HepG2 (cell line): ENCODE data around the gene ATP8B2. TPM values are rescaled to one million over a fixed set of nuclear protein-coding genes. Genes with fewer than 3 reads are reported as not detected.
A peak's percentile ranks its signal among the peaks of the same experiment; 100 is the strongest.

Experiments used
- ATAC-seq: fragments of 200-7000 bp; cut with Tn5 transposase; 3 replicates; pipeline ENCODE4 v1.9.1; 2020; ENCODE audit warnings: mild to moderate bottlenecking, moderate library complexity
- BruUV-seq: library from RNA; stranded (reverse); fragments of 400-500 nt; replicated peaks from 2 replicates; lab custom pipeline; 2021; lab: Mats Ljungman, UMichigan
- CTCF ChIA-PET: fragments of 300-600 bp; formaldehyde crosslinking; extraction: SDS; loops from one replicate; lab custom pipeline; 2021; ENCODE audit warnings: low total read pairs, inconsistent platforms, low intra/inter-chr PET ratio; lab: Yijun Ruan, JAX
- POLR2A ChIA-PET: fragments of 350-600 bp; sonication (Branson Sonifier 250); formaldehyde crosslinking; loops from one replicate; lab custom pipeline; 2020; ENCODE audit warnings: antibody characterized with exemption, inconsistent platforms; lab: Yijun Ruan, JAX
- DNase-seq: peaks from one replicate; pipeline ENCODE4 v3.0.0-alpha.2; 2015; ENCODE audit warnings: low spot score
- FAIRE-seq: peaks from 3 replicates; lab custom pipeline; 2011; peaks lifted over from hg19 to GRCh38; lab: Jason Lieb, UNC
- H2AFZ ChIP-seq: one replicate; pipeline ENCODE4 v1.6.1; 2011; ENCODE audit warnings: low read length, inconsistent platforms
- H3K27ac ChIP-seq: fragments of 300-600 bp; 3 replicates; pipeline ENCODE4 v1.8.0; 2011; ENCODE audit warnings: mixed run types, mild to moderate bottlenecking, mixed read lengths, low read length, inconsistent platforms; ENCODE audit not compliant: insufficient read depth; ENCODE audit errors: extremely low read length
- H3K27me3 ChIP-seq, 2 experiments: fragments of 200-600 bp in 1 of 2; 2 replicates in 1 of 2; 3 replicates in 1 of 2; pipeline versions ENCODE4 v1.6.0 to v1.8.0; 2011; ENCODE audit warnings: low read length in 2 of 2, mild to moderate bottlenecking in 2 of 2, moderate library complexity in 2 of 2, inconsistent platforms in 1 of 2; ENCODE audit not compliant: insufficient read depth in 2 of 2, control insufficient read depth in 1 of 2
- H3K36me3 ChIP-seq, 2 experiments: fragments of 200-600 bp in 1 of 2; replicated peaks in 1 of 2; 2 replicates in 1 of 2; 3 replicates in 1 of 2; pipeline versions ENCODE4 v1.5.1 to v1.8.0; 2011; ENCODE audit warnings: low read length in 2 of 2, inconsistent platforms in 1 of 2; ENCODE audit not compliant: insufficient read depth in 2 of 2, control insufficient read depth in 1 of 2
- H3K4me1 ChIP-seq: 2 replicates; pipeline ENCODE4 v1.5.1; 2012; ENCODE audit warnings: low read length, inconsistent platforms; ENCODE audit not compliant: insufficient read depth
- H3K4me2 ChIP-seq: 2 replicates; pipeline ENCODE4 v1.6.0; 2011; ENCODE audit warnings: low read depth, low read length, inconsistent platforms
- H3K4me3 ChIP-seq, 3 experiments: fragments of 200-600 bp in 1 of 3; sonication (generic), shearing (Covaris generic) in 1 of 3; replicated peaks in 1 of 3; 2 replicates each; pipeline ENCODE4 v1.5.1; 2011 to 2016; ENCODE audit warnings: low read length in 3 of 3, inconsistent platforms in 2 of 3, low read depth in 2 of 3, mild to moderate bottlenecking in 2 of 3, control low read depth in 1 of 3, mixed read lengths in 1 of 3; ENCODE audit not compliant: insufficient read depth in 1 of 3
- H3K79me2 ChIP-seq: one replicate; pipeline ENCODE4 v1.6.1; 2011; ENCODE audit warnings: low read length, inconsistent platforms; ENCODE audit not compliant: insufficient read depth
- H3K9ac ChIP-seq: 2 replicates; pipeline ENCODE4 v1.6.0; 2011; ENCODE audit warnings: mild to moderate bottlenecking, low read depth, low read length, inconsistent platforms; ENCODE audit not compliant: insufficient read depth
- H3K9me3 ChIP-seq: 2 replicates; pipeline ENCODE4 v1.5.1; 2012; ENCODE audit warnings: mild to moderate bottlenecking, low read length
- H4K20me1 ChIP-seq: 2 replicates; pipeline ENCODE4 v1.6.0; 2011; ENCODE audit warnings: inconsistent platforms, mild to moderate bottlenecking, low read length, moderate library complexity; ENCODE audit not compliant: insufficient read depth
- CREM ChIP-seq, 2 experiments: sonication (generic) in 1 of 2; formaldehyde crosslinking in 1 of 2; IDR thresholded peaks; 2 replicates each; pipeline versions ENCODE4 v1.4.0 to v1.6.1; 2016 to 2020; ENCODE audit warnings: antibody characterized with exemption in 1 of 2, mild to moderate bottlenecking in 1 of 2, missing genetic modification reagents in 1 of 2
- GLI4 ChIP-seq: sonication (generic); formaldehyde crosslinking; IDR thresholded peaks from 2 replicates; pipeline ENCODE4 v1.5.1; 2020; ENCODE audit warnings: missing genetic modification reagents, mild to moderate bottlenecking, moderate library complexity, borderline replicate concordance
- NBN ChIP-seq: fragments of 450-650 bp; conservative IDR thresholded peaks from 2 replicates; pipeline ENCODE4 v1.6.1; 2017
- TP53 ChIP-seq: sonication (generic); formaldehyde crosslinking; conservative IDR thresholded peaks from 2 replicates; pipeline ENCODE4 v1.4.0; 2020; ENCODE audit warnings: missing genetic modification reagents
- ZNF317 ChIP-seq: sonication (generic); formaldehyde crosslinking; IDR thresholded peaks from 2 replicates; pipeline ENCODE4 v1.5.0; 2020; ENCODE audit warnings: mild to moderate bottlenecking, missing genetic modification reagents
- ZNF549 ChIP-seq: sonication (generic); formaldehyde crosslinking; IDR thresholded peaks from 2 replicates; pipeline ENCODE4 v1.5.0; 2020; ENCODE audit warnings: missing genetic modification reagents
- WGBS: methylation state at CpG from one replicate; pipeline ENCODE4 v1.1.6; 2017; ENCODE audit warnings: low lambda C conversion rate; 5-methylcytosine and 5-hydroxymethylcytosine counted together
- in situ Hi-C: cut with HindIII; loops from 2 replicates; pipeline ENCODE4 v1.10.0; 2017; ENCODE audit warnings: low pct_unique_long_range_greater_than_20kb; ENCODE audit not compliant: extremely low pct_ligation_motif_present
- intact Hi-C: fragments of 100-400 bp; cut with micrococcal nuclease; formaldehyde crosslinking; loops from one replicate; pipeline ENCODE4 v1.10.0; 2022; ENCODE audit not compliant: unreplicated experiment
- polyA plus RNA-seq, 8 experiments: library from polyadenylated mRNA; depleted of rRNA in 3 of 8; stranded (reverse) in 7 of 8; unstranded in 1 of 8; fragments of >200 nt; fragmentation: Illumina TruSeq in 4 of 8; extraction: Trizol in 4 of 8; gene quantifications; 2 replicates each; pipeline versions ENCODE4 v1.2.1 to v1.2.3, GENCODE V29; 2011 to 2016; ENCODE audit warnings: low read depth in 4 of 8, missing spikeins in 1 of 8, mixed read lengths in 1 of 8; ENCODE audit not compliant: insufficient read depth in 1 of 8
- total RNA-seq, 5 experiments: library from RNA; depleted of rRNA; stranded (reverse); fragments of >200 nt; fragmentation: Illumina TruSeq; extraction: Trizol; gene quantifications; 2 replicates each; pipeline ENCODE4 v1.2.3, GENCODE V29; 2016; ENCODE audit warnings: low read depth in 1 of 5
- TF ChIP-seq, protein P1 (sequence below): IDR thresholded peaks from 2 replicates; pipeline ENCODE4 v1.6.1; 2018; ENCODE audit warnings: missing genetic modification reagents, mild to moderate bottlenecking, missing compliant biosample characterization
- TF ChIP-seq, protein P2 (sequence below): sonication (generic); formaldehyde crosslinking; IDR thresholded peaks from 2 replicates; pipeline ENCODE4 v1.5.1; 2020; ENCODE audit warnings: mild to moderate bottlenecking, missing genetic modification reagents
- TF ChIP-seq, protein P3 (sequence below): sonication (generic); formaldehyde crosslinking; IDR thresholded peaks from 2 replicates; pipeline ENCODE4 v1.4.0; 2020; ENCODE audit warnings: missing genetic modification reagents

Gene ATP8B2
- total and polyA plus RNA-seq, 2 of the 13 experiments (the other 11 are each of a cell fraction or from before 2014, with no cell fraction given): 20.4 to 39.3 TPM

DNA sequence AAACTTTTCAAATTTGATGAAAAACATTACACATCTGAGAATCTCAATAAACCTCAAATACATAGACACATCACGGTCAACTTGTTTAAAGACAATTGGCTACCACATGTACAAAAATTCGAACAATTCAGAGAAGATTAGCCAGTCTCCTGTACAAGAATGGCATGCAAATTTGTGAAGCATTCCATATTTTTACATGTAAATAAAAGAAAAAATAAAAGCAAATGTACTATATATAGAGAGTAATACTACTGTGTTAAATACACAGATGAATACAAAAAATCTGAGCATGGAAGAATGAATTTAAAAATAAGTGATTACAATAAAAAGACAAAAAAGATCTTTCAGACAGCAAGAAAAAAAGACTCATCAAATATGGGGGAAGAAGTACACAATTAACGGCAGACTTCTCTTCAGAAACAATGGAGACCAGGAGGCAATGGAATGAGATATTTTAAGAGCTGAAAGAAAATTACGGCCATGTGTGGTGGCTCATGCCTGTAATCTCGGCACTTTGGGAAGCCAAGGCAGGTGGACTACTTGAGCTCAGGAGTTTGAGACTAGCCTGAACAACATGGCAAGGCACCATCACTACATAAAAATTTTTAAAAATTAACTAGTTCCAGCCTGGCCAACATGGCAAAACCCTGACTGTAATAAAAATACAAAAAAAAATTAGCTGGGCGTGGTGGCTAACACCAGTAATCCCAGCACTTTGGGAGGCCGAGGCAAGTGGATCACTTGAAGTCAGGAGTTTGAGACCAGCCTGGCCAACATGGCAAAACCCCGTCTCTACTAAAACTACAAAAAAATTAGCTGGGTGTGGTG, 29.7 kb upstream of the ATP8B2 start:
- no peak overlapping the region for H3K27ac ChIP-seq
- H4K20me1 ChIP-seq: no peaks in the 10 kb centered on the region
- DNase-seq (no peak), FAIRE-seq (no peak), ATAC-seq (no peak)
- H3K36me3 ChIP-seq: no peaks in the 10 kb centered on the region
- no peaks in the 10 kb centered on the region for H3K4me1 ChIP-seq
- H3K9ac ChIP-seq: no peak overlapping the region
- H3K27me3 ChIP-seq: 0 out of 5 replicates have a peak, but pooled peaks cover 0 to 3% of the 10 kb centered on the region in 2 experiments
- H3K9me3 ChIP-seq: peaks cover 16% of the 10 kb centered on the region
- H2AFZ ChIP-seq: no peak overlapping the region
- H3K4me3 ChIP-seq: no peak overlapping the region
- H3K4me2 ChIP-seq: no peak overlapping the region
- in situ Hi-C loops: no loop called here
- no peak for TF ChIP-seq CREM (IDR thresholded peaks at IDR 0.05)
- TF ChIP-seq CREM (CRISPR knock-in tag; IDR thresholded peaks at IDR 0.05): no peak
- TF ChIP-seq GLI4 (CRISPR knock-in tag): no peak
- TF ChIP-seq ZNF317: peak; percentile 100
- TF ChIP-seq NBN: no peak
- no peak for TF ChIP-seq TP53
- TF ChIP-seq ZNF549 (CRISPR knock-in tag): no peak
- TF ChIP-seq, protein P1, sequence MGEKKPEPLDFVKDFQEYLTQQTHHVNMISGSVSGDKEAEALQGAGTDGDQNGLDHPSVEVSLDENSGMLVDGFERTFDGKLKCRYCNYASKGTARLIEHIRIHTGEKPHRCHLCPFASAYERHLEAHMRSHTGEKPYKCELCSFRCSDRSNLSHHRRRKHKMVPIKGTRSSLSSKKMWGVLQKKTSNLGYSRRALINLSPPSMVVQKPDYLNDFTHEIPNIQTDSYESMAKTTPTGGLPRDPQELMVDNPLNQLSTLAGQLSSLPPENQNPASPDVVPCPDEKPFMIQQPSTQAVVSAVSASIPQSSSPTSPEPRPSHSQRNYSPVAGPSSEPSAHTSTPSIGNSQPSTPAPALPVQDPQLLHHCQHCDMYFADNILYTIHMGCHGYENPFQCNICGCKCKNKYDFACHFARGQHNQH (CRISPR knock-in tag): no peak
- TF ChIP-seq, protein P2, sequence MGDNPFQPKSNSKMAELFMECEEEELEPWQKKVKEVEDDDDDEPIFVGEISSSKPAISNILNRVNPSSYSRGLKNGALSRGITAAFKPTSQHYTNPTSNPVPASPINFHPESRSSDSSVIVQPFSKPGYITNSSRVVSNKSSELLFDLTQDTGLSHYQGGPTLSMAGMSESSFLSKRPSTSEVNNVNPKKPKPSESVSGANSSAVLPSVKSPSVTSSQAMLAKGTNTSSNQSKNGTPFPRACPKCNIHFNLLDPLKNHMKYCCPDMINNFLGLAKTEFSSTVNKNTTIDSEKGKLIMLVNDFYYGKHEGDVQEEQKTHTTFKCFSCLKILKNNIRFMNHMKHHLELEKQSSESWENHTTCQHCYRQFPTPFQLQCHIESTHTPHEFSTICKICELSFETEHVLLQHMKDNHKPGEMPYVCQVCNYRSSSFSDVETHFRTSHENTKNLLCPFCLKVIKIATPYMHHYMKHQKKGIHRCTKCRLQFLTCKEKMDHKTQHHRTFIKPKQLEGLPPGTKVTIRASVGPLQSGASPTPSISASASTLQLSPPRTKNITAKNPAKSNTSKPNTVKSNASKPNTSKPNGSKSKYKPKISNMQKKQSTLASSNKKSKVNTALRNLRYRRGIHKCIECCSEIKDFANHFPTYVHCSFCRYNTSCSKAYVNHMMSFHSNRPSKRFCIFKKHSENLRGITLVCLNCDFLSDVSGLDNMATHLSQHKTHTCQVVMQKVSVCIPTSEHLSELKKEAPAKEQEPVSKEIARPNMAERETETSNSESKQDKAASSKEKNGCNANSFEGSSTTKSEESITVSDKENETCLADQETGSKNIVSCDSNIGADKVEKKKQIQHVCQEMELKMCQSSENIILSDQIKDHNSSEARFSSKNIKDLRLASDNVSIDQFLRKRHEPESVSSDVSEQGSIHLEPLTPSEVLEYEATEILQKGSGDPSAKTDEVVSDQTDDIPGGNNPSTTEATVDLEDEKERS (CRISPR knock-in tag): peak; percentile 98
- TF ChIP-seq, protein P3, sequence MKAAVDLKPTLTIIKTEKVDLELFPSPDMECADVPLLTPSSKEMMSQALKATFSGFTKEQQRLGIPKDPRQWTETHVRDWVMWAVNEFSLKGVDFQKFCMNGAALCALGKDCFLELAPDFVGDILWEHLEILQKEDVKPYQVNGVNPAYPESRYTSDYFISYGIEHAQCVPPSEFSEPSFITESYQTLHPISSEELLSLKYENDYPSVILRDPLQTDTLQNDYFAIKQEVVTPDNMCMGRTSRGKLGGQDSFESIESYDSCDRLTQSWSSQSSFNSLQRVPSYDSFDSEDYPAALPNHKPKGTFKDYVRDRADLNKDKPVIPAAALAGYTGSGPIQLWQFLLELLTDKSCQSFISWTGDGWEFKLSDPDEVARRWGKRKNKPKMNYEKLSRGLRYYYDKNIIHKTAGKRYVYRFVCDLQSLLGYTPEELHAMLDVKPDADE: no peak
- ChIA-PET CTCF (no interaction called here), POLR2A (no interaction called here)
- no peaks in the 10 kb centered on the region for H3K79me2 ChIP-seq
- intact Hi-C loops: no loop called here
- BruUV-seq: no TSS peak
- 26% methylated on average over 8 of the region's 8 CpGs for WGBS
